Kidney epithelial cell (primary cell): ENCODE measurements around the gene PCDHGA1. TPM values are rescaled to one million over a fixed set of nuclear protein-coding genes. Genes with fewer than 3 reads are reported as not detected.

Source experiments
- DNase-seq: peaks from one replicate; pipeline ENCODE4 v3.0.0-alpha.2; 2010; ENCODE audit warnings: low read depth
- H3K27me3 ChIP-seq: 2 replicates; pipeline ENCODE4 v1.6.0; 2011; ENCODE audit warnings: low read length; ENCODE audit not compliant: control insufficient read depth, insufficient read depth
- H3K36me3 ChIP-seq: 2 replicates; pipeline ENCODE4 v1.5.1; 2011; ENCODE audit warnings: low read length; ENCODE audit not compliant: control insufficient read depth, insufficient read depth
- H3K4me3 ChIP-seq: 2 replicates; pipeline ENCODE4 v1.5.1; 2011; ENCODE audit warnings: low read depth, mild to moderate bottlenecking, control low read depth, low read length
- CTCF ChIP-seq: IDR thresholded peaks from 2 replicates; pipeline ENCODE4 v1.5.1; 2011; ENCODE audit warnings: mild to moderate bottlenecking, moderate library complexity, low read length, control low read depth, inconsistent platforms; ENCODE audit not compliant: insufficient read depth, poor library complexity, severe bottlenecking
- total RNA-seq: library from RNA; depleted of rRNA; stranded (reverse); fragments of >200 nt; gene quantifications from 2 replicates; pipeline ENCODE4 v1.2.3, GENCODE V29; 2015

PCDHGA1 gene
- total RNA-seq, 1 donor from 2014 or later, result 0.67 TPM

DNA sequence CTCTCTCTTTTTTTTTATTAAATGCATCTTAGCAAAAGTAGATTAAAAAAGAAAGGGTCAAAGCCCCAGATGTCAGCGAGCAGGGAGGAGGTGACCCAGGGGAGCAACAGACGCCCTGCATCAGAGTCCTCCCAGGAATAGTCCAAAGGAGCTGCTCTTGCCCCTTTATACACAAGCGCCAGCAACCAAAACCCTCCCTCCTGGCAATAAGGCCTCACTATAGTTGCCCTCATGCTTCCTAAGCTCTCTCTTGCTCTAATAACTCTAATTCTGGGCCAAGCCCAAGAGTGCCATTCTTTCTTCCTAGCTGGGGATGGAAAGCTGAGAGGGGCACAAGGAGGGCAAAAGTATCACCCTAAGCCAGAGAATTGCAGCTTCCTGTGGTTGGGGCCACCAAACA lies 184.8 kb downstream of the PCDHGA1 start:
- no peak for TF ChIP-seq CTCF
- H3K4me3 ChIP-seq, result no peak overlapping the region
- no peak for DNase-seq
- peaks cover 3% of the 10 kb centered on the region for H3K36me3 ChIP-seq
- H3K27me3 ChIP-seq, result no peaks in the 10 kb centered on the region

GRCh38 chr5:141515946-141516671 lies 185.8 kb downstream of the PCDHGA1 start:
- Histone ChIP-seq H3K4me3 (no peak overlapping the region), H3K27me3 (no peaks in the 10 kb centered on the region), H3K36me3 (peaks cover 2% of the 10 kb centered on the region)
- DNase-seq, result no peak
- no peak for TF ChIP-seq CTCF

DNA sequence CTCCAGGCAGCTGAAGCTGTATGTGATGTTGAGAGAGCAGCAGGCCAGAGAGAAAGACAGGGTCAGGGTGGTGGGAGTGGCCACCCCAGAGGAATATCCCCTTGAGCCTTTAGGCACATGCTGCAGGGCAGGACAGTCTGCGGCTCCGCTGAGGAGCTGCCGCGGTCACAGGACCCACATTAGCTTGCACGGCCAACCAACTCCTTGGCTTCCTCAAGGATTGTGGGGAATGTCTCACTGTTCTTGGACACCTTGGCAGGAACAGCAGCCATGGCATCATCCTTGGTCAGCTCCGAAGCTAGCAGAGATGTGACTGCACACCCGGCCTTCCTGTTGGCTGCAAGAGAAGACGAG lies 186.3 kb downstream of the PCDHGA1 start:
- H3K27me3 ChIP-seq, result no peaks in the 10 kb centered on the region
- no peak for DNase-seq
- no peaks in the 10 kb centered on the region for H3K36me3 ChIP-seq
- TF ChIP-seq CTCF, result no peak
- no peak overlapping the region for H3K4me3 ChIP-seq

DNA sequence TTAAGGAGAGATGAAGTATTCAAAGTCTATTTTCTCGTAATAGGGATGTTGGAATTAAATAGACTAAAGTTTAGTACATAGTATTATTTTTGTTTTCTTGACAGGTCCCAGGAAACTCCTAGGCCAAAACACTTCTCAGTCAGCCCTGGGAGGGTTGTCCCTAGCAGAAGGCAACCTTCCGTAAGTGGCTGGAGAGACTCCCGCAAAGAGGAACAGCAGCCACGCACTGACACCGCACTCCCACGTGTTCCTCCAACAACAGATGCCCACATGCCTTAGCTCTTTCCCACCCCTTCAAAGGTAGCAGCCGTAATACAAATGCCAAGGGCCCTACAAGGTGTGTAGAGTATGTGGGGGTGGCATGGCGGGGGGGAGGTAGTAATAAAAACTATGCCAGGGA lies 187.0 kb downstream of the PCDHGA1 start:
- no peak overlapping the region for H3K4me3 ChIP-seq
- no peak for TF ChIP-seq CTCF
- no peaks in the 10 kb centered on the region for H3K27me3 ChIP-seq
- no peaks in the 10 kb centered on the region for H3K36me3 ChIP-seq
- no peak for DNase-seq

- no peak for DNase-seq
- no peak overlapping the region for H3K4me3 ChIP-seq
- no peak for TF ChIP-seq CTCF
- no peaks in the 10 kb centered on the region for H3K27me3 ChIP-seq
- H3K36me3 ChIP-seq, result no peaks in the 10 kb centered on the region
These were observed 187.7 kb downstream of the PCDHGA1 start for GRCh38 chr5:141517880-141518617.
